Central memory CD4-positive, alpha-beta T cell (primary cell): ENCODE data around the gene LRRC7.
"Not testable (repeated sequence)": the region's sequence is repeated elsewhere in the genome, so short reads cannot be mapped to it uniquely, and the experiment has no call there.

Experiments
- DNase-seq: peaks from one replicate; pipeline ENCODE4 v3.0.0; 2022

The LRRC7 gene

GRCh38 chr1:69702085-69702484 is 134.4 kb downstream of the LRRC7 start:
- no peak for DNase-seq

GRCh38 chr1:69706473-69706872 is 138.8 kb downstream of the LRRC7 start:
- no peak for DNase-seq

- DNase-seq = no peak
Observed at GRCh38 chr1:69707103-69707502, 139.4 kb downstream of the LRRC7 start.

DNA sequence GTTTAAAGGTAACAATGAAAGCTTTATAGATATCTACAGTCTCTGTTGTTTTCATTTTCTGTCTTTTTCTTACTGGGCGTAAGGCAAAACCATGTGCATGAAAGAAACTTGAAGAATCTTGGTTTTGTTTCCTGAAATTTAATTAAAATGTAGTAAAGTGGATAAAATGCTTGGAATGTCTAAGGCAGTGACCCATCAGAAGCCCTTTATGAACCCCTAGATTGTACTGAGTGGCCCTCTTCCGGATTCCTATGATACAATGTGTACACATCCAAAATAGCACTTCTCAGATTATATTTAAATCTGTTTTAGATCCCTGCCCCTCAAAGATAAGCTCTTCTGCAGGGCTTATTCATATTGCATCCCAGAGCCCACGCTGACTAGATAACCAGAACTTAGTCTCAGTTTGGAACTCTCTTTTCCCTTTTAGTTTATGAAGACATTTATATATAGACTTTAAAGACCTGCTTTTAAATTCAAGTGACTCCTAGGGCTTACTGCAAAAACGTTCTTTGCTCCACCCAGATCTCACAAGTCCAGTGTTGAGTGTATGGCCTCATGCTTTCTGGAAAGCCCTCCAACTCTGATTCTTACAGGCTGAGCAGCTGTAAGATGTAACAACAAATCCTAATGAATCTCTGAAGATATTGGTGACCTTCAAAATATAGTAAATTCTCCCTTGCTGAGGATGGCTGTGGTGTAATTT is 142.9 kb downstream of the LRRC7 start:
- no peak for DNase-seq

DNA sequence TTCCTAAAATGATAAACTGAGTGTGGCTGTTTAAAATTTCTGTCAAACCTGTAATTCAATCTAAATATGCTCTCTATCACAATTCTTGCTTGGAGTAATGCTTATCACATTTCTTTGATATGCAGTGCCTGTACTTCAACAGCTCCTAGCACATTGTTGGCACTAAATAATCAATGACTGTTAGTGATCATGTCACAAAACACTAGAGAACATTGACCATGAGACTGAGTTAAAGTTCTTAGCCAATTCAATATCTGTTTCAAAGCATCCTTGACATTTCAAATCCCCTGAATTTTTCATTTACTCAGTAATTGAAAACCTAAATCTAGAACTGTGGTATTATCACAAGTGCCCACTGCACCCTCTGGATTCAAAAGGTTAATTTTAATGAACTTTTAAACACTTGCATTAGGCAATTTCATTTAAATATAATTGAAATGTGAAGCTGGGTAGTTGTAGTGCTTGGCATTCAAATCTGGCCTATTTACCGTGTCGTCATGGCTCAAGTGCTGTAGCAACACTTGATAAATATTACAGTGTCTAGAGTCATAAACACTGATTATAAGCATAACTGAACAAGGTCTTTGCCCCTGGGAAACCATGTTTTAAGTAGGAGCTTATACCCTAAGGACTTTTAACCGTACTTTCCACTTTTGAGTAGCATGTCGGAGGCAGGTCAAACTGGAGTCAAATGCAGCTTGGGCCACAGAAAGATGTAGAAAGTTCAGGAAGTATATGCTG is 143.6 kb downstream of the LRRC7 start:
- DNase-seq = no peak

GRCh38 chr1:69717834-69718233 is 150.1 kb downstream of the LRRC7 start:
- DNase-seq = not testable (repeated sequence)

GRCh38 chr1:69728206-69728605 is 160.5 kb downstream of the LRRC7 start:
- no peak for DNase-seq

DNA sequence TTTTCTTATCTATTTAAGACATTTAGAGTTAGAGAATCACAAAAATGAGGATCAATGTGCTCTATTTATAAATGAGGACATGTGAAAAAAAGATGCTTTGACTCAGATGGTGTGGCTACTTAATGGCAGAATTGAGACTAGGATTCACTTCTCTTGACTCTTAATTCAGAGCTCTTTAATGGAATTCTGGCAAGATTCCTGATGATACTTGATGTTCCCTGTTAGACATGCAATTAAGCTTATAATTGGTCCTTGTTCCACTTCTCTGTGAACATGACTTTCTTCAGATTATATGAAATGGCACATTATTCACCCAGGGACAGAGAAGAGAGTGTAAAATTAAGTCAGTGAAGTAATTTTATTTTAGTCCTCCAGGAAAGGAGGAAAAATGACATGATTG is 165.3 kb downstream of the LRRC7 start:
- no peak for DNase-seq

DNA sequence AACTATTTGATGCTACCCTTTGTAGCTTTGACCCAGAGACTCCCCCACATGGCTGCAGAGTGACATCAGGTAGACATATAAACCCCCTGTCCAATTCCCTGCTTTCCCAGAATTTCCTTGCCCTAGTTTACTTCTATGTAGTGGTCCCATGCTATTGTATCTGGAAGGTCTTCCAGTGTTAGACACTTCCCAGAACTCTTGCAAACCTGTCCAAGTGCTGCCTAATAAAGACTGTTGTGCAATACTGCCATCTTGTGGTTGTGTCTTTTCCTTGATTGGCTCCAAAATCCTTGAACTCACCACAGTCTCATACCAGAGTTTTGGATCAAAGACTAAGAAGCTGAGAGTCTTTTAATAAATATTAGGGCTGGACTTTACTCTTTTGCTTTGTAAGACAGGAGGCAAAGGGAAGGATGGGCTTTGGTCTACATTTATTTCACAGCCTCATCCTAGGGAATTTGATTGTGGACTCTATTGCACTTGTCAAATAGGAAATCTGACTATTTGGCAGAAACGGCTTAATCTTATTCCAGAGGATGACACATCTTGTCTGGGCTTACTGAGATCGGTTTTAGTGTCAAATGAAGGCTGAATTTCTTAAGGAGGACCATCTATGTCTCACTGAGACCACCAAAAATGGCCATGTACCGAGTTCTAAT is 169.9 kb downstream of the LRRC7 start:
- no peak for DNase-seq

GRCh38 chr1:69738458-69739250 is 170.9 kb downstream of the LRRC7 start:
- no peak for DNase-seq

DNA sequence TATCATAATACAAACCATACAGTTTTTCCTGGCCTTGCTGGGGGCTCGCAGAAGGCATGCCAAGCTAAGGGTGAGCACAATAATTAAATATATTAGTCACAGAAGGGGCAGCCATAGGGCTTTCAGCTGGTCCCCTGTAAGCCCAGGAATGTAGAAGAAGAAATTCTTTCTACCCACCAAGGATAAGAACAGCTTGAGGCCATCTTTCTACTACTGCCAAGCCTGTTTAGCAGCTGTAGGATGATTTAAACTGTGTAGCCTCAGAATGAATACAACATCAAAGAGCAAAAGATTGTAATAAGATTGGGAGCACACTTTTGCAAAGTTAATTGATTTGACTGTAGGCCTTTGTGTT is 171.5 kb downstream of the LRRC7 start:
- no peak for DNase-seq

DNA sequence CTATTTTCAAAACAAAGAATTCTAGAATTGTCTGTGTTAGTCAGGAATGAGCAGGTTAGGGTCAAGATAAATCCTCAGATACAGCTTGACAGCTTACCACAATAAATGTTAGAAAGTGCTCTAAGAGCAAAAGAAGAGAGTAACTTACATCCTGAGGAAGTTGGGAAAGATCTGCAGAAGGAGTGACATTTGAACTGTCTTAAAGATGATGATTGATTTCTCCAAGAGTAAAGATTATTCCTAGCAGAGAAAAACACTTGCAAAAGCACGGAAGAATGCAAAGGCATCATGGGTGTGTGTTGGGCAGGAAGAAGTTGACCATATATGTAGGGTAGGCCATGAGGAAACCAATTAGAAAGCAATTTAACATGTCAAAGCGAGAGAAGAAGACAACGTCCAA is 175.4 kb downstream of the LRRC7 start:
- no peak for DNase-seq

- DNase-seq = no peak
Observed at GRCh38 chr1:69744381-69744780, 176.7 kb downstream of the LRRC7 start.

GRCh38 chr1:69747207-69747606 is 179.5 kb downstream of the LRRC7 start:
- DNase-seq = no peak

DNA sequence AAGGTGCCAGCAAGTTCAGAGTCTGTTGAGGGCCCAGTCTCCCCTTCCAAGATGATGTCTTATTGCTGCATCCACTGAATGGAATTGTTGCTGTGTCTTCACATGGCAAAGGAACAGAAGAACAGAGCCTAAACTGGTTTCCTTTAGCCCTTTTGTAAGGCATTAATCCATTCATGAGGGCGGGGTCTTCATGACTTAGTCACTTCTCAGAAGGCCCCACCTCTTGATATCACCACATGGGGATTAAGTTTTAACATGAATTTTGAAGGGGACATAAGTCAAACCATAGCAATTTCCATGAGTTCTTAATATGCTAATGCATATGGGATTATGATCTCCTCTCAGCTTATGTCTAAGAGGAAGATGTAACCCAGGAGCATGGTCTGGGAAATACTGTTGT is 182.9 kb downstream of the LRRC7 start:
- no peak for DNase-seq

DNA sequence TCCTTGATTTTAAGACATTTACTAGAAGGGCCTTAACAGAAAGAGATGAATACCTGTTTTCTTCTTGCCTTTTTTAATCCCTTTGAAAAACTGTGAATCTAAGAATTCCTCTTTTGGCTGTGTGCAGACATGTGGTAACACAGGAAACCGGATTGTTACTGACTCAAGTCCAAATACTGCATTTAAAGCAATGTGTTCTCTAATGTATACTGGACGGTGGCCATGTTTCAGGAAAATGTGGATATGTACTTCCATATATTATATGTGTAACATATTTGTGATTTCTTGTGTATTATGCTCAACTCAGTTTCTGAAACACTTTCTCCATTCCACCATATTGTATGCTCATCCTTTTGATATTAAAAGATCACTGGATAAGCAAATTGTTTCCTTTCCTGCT is 185.1 kb downstream of the LRRC7 start:
- no peak for DNase-seq

DNA sequence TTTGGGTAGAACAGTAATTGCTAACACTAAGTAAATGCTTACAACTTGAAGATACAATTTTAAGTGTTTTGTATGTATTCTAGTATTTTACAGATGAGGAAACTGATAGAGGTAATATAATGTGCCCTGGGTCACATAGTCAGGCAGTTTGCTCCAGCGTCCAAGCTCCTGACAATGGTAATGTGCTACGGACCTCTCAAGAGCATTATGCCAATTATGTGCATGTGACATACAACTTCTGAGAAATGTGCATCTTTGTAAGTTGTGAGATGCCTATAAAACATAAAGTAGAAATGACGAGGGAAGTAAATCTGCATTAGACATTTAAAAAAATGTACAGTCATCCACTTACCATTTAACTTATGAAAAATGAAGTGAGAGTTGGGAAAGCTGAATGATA is 186.8 kb downstream of the LRRC7 start:
- DNase-seq = no peak

- no peak for DNase-seq
Observed at GRCh38 chr1:69755647-69756046, 187.9 kb downstream of the LRRC7 start.

- DNase-seq = no peak
Observed at GRCh38 chr1:69765951-69766350, 198.2 kb downstream of the LRRC7 start.

DNA sequence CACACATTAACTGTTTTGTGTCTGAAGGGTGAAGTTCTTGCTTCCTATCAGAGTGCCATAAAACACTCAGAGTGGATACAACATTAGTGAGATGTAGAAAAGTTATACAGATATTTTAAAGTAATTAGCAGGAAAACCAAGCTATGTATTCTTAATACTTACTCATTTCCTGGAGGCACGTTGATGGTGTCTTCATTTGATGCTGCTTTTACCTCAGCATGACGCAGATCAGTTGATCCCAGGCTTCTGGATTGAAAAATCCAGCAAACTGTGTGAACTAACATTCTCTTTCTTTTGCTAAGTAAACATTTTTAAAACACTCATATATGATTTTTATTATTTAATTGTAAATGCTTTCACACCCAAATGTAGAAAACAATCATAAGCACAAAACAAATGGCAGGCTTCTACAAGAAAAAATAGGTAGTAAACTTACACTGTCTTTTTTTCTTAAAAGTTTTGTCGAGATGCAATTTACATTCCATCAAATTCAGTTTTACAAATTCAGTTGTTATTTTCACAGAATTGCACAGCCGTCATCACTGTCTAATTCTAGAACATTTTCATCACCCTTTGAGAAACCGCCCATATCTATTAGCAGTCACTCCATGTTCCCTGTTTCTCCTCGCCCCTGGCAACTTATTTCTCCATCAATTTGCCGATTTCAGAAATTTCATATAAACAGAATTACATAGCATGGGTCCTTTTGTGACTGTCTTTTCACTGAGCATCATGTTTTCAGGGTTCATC is 198.9 kb downstream of the LRRC7 start:
- no peak for DNase-seq

- DNase-seq = no peak
Observed at GRCh38 chr1:69776555-69776954, 208.8 kb downstream of the LRRC7 start.

GRCh38 chr1:69777423-69777822 is 209.7 kb downstream of the LRRC7 start:
- DNase-seq = no peak

- no peak for DNase-seq
Observed at GRCh38 chr1:69777971-69778370, 210.2 kb downstream of the LRRC7 start.
